Islet precursor cell (in vitro differentiated cells): Measurements from ENCODE around the gene MTX3.

Source experiments
- DNase-seq: peaks from one replicate; pipeline ENCODE4 v3.0.0-alpha.2; 2018

The MTX3 gene, protein sequence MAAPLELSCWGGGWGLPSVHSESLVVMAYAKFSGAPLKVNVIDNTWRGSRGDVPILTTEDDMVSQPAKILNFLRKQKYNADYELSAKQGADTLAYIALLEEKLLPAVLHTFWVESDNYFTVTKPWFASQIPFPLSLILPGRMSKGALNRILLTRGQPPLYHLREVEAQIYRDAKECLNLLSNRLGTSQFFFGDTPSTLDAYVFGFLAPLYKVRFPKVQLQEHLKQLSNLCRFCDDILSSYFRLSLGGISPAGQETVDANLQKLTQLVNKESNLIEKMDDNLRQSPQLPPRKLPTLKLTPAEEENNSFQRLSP

DNA sequence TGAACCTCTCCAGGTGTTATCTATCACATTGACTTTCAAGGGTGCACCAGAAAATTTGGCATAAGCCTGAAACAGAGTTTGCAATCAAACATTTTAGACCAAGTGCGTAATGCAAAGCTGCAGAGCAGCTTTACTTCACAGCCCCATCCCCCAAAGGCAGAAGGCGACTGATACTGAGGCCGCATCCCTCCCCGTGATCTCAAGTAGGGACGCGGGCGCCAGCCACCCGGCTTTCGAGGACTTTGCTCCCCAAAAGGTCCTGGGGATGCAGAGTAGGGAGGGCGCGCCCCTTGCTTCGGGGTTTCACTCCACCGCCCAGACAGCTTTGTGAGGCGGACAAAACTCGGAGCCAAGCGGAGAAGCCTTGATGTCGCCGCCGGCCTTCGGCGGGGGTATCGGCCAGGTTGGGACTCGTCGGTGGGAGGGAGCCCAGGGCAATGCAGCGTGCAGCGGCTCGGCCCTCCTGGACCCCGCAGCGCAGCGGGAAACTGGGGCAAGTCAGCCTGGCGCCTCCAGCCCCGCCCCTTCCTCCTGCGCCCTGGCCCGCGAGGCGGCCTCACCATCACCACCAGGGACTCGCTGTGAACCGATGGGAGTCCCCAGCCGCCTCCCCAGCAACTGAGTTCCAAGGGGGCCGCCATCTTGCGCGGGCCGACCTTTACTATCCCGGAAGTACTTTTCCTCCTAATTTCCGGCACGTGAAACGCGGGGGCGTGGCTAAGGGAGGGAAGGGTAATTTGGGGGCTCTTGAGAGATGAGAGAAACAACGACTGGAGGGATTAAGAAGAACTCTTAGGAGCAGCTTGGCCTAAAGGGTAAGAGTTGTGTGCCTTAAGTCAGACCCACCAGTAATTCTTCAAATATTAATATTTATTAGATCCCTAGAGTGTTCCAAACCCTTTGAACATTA lies at the start of gene MTX3:
MTX3 (minus strand) TSS at position 665 of the 910 bp plus-strand sequence; CDS start at position 641, 24 bp downstream.
- peak; percentile 93 for DNase-seq

DNA sequence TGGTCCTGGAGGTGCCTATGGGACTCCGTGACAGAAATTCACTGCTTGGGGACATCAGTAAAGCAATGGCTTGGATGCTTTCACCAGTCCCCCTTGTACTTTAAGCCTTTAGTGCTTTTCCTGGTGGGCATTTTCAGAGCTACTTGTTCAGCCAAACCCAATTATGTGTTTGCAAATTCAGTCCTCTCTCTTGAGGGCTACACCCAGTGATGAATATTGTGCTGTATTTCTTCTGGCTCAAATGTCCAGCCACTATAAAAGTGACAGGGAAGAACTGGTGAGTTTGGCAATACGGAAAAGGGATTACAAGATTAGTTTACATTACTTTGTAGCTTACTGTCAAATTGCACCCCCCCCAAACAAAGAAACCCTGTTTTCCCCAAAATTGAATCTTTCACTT lies 48.6 kb upstream of the MTX3 start:
- DNase-seq: no peak

DNA sequence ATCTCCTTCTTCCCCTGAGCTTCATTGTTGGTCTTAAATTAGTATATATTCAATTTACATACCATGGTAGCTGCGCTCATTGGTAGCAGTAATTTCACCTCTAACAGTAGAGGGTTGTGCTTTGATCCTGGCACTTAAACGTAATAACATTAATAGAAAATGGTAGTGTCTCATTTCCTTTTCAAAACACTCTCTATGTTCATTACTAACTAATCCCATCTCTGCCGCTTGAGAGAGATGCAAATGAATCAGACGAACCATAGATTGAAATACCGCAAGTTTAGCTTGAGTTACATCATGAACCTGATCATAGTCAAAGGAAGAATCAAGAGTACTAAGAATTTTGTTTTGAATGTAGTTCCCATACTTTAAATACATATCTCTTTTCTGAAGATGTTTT lies 46.3 kb upstream of the MTX3 start:
- no peak for DNase-seq

DNA sequence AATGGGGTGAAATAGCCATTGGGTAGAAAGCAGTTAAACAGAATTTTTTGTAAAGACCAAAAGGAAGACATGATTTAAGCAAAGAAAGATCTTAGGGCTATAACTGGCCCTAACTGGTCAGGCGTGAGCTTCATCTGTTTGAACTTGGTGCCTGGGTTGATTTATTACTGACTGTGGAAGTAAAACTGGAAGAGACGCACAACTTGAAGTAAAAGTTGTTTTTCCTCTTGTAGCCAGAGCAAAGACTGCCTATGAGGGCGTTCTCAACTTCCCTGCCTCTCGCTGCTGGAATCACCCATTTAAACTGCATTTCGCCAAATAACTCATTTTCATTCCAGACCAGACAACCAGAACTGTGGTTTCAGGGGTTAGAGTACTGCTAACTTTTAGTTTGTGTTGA lies 45.6 kb upstream of the MTX3 start:
- DNase-seq: no peak

DNA sequence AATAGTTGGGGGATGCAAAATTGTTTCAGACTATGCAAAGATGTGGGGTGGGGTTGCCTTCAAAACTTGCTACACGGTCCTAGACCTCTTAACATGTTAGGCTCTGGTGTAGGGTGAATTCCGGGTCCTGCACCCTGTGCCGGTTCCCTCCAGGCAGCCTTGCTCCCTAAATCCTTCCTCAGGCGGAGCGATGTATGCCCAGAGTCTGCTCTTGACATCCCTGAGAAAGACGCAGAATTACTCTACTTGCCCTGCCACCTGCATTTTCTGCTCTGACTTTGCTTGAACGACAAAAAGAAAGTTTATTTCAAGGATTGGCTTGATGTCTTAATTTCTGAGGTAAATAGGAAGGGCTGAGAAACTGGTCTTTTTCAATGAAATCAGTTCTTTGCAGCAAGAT lies 44.8 kb upstream of the MTX3 start:
- DNase-seq: no peak

DNA sequence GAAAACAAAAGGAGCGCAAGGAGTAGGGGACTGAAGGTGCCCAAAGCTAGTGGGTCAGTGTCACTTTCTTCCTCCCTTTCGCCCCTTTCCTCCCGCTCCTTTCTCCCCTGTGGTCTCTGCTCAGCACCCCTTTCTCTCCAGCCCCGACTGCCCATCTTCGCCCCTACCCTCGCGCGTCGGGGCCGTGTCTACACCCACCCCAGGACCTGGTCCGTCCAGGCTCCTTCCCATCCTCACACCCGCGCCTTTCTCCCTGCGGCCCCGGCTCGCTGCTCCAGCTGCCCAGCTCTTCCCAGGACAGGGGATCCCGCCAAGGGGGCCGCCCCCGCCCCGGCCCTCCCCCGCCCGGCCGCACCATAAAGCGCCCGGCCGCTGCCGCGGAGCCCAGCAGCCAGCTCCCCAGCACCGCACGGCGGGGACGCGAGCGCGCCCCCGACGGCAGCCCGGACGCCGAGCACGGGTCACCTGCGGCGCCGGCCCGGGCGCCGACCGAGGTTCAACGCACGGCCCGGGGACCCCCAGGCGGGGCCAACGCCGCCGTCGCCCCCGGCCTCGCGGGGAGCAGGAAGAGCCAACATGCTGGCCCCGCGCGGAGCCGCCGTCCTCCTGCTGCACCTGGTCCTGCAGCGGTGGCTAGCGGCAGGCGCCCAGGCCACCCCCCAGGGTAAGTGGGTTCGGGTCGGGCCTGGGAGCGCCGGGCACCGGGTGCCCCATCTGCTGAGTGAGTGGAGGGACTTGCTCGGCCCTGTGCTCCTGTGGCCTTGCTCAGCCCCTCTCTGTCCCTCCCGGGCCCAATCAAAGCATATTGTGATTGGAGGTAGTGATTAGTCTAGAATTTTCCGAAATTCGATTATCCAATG lies 44.1 kb upstream of the MTX3 start, which contains the start of gene THBS4:
THBS4 (plus strand) TSS at position 387 of the 860 bp plus-strand sequence; CDS start at position 577, 190 bp downstream.
- DNase-seq: no peak

DNA sequence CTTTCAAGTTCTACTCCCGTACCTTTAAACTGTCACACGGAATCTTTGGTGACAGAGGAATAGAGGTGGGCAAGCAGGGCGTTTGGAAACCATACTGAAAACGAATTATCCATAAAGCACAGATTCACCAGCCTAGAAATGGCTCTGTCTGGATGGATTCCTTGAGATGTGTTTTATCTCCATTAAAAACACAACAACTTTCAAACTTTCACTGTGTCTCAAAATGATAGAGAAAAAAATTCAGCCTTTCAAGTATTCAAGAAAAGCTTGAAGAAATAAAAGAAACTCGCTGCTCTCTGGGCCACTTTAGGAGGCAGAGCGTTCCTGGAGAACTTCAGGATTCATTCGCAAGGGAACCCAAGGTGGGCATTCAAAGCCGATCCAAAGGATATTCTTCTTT lies 43.5 kb upstream of the MTX3 start:
- no peak for DNase-seq

DNA sequence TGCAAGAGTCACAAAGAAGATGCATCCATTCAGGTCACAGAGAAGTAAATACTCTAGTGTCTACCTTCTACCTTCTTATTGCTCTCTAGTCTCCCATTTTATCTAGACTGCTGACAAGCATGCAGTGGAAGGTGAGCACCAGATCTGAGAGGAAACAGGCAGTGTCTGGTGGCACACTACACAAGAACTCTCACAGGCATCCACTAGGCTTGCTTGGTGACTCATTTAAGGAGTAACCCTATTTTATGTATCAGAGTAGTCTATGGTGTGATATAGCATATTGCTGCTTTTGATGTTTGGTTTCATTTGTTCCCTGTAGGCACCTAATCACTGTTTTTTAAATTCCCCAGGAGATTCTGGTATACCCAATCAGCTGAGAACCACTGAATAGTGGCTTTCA lies 42.5 kb upstream of the MTX3 start:
- DNase-seq: no peak

DNA sequence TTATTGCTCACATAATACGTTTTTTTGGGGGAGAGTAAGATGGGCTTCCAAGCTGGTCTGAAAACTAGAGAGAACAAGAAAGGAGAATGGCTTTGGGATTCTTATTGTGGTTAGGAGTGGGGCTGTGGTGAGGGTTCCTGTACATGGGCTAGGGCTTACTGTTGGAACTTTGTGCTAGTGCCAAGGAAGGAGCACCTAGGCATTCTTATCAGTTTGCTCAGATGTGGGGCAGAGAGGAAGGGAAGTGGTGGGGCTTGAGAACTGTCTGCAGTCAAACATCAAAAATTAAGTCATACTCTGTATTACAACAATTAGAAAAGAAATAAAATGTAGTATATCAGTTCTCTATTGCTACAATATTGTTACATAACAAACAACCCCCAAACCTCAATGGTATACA lies 40.0 kb upstream of the MTX3 start:
- DNase-seq: no peak

DNA sequence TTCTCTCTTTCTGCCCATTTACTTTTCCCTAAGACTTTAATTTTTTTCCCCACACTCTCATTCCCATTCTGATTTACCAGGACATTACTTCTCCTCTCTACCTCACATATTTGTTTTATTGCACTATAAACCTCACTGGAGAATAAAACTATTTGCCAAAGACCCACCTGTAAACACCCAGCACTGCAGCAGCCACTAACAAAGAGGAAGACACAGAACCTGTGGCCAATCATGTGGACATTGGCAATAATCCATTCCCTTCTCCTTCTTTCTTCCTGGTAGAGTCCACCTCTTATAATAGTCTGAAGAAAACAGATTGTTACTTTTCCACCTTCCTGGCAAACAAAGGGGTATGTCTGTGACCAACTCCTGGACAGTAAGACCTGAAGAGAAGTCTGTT lies 35.8 kb upstream of the MTX3 start:
- no peak for DNase-seq

DNA sequence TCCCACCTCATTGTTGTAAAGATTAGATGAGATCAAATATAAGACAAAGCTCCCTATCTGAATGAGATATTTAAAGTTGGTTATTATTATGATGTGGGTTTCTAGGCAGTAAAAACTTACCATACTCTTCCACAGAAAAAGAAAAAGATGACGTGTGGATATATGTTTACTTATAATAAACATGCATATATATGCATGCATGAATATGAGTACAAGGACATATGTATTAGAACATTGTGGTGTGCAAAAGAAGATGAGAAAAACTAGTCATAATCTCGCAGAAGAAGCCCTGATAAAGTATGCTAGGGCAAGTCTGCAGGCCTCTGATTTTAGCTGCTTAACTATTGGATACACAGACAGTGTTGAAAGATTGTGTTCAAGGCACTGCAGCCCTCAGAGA lies 34.0 kb upstream of the MTX3 start:
- DNase-seq: no peak

DNA sequence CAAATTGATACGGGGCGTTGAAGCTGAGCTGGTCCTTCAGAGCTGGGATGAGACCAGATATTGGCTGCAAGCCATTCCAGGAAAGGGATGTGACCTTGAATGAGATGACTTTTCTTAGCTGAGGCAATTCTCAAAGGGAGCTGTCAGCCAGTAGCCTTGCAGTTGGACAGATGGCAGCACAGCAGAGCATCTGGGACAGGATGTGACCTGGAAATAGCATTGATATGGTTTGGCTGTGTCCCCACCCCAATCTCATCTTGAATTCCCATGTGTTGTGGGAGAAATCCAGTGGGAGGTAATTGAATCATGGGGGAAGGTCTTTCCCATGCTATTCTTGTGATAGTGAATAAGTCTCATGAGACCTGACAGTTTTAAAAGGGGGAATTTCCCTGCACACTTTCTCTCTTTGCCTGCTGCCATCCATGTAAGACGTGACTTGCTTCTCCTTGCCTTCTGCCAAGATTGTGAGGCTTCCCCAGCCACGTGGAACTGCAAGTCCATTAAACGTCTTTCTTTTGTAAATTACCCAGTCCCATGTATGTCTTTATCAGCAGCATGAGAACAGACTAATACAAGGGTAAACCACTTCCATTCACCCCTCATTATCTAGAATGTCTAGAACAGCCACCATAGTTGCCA lies 19.8 kb upstream of the MTX3 start:
- no peak for DNase-seq

DNA sequence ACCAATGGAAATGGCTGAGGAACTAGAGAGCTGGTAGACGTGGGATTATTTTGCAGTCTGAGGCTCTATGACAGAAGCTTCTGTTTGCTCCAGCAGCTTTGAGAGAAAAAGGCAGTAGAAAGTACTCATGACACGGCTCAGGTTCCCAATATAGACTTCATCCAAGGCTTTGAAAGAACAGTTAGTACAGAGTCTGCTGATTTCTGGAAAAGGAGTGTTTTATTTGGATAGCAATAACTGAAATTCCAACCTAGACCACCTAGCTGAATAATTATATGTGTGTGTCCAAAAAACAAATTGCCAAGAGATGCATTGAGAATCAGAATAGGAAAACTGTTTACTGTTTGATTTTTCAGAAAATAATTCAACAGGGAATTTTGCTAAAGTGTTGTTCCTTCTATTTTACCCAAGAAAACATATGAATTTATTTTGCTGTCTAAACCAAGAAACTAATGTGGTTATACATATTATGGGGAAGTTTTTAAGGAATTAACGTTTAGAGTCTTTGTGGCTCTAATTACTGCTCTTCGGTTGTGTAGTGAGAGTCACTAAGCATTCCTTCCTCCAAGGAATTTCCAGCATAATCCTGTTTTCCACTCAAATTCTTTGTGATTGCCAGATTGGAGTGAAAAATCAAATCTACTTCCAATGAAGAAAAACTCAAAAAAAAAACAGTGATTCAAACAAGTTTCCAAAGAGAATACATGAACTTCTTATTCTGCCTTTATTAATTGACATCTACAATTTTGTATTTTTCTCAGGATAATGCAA lies 18.1 kb upstream of the MTX3 start:
- DNase-seq: no peak

DNA sequence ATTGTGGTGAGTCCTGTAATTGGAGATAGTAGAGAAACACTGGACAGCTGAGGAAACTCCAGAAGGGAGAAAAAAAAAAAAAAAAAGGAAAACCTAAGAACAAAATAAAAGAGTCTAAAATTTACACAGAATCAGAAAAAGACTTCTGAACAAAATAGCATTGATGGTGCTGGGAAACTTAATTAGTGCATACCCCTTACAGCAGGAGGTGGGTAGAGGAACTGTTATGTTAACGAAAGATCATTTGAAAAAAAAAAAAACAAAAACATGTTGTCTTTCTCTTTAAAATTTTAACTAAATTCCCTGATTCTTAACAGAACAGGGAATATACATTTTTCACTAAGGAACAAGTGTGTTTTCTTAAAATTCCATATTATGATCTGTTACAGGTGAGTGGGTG lies 11.6 kb upstream of the MTX3 start:
- no peak for DNase-seq

DNA sequence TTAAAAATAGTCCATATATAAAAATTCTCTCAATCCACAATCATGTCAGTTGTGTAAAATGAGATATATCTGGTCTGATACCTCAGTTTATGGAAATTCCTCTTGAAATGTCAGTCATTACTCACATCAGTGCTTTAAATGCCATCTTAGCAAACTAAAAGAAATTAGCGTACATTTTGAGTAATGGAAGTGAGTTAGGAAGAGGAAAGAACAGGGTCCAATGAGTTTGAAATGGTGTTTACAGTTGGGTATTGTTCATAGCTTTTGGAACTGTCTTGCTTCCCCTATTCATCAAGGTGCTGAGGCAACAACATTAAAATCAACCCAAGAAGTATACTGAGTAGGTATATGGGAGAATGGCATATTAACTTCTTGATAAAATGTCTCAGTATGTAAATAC lies 8.7 kb upstream of the MTX3 start:
- no peak for DNase-seq

DNA sequence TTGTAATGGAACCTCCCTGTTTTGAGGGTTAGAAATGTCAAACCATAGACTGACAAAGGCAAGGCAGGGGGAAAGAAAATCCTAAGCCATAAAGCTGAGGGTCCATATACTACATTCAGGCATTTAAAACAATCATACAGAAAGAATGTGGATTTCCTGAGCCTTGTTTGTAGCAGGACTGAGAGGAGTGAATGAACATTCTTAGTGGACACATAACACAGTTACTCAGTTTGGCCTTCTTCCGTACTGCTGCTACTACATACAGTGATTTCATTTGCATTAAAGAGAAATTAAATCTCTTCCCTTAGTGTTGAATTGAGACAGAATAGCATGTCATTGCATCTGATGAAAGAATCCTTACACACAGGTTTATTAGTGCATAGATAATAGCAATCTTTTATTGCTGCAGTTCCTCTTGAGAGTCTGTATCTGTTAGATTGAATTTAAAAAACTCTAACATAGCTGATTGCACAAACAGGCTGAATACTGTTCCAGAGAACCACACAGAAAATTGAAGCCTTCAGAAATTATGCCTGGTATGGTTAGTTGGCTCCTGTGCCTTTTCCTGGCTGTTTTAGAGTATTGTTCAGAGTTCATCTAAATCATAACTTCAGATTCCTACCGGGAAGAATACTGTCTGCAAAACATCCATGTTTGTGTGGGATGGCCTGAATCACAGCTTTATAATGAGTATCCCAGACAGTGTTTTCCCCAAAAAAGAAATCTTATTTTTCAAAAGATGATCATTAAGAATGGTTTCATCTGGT lies 2.0 kb upstream of the MTX3 start:
- no peak for DNase-seq

DNA sequence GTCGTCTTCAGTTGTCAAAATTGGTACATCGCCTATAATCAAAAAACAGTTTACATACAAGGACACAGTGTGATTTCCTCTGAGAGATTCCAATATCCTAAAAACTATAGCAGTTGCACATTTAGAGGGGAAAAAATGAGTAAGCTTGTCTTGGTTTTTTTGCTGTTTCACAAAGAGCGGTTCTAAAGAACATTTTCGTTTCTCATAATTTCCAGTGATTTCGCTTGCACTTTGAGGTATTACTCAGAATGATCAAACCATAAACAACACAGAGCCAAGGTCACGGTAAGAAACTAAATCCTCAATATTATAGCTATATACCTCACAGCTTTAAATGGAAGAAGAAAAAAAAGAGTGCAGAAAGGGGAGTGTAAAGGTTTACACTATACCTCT lies 861 bp downstream of the MTX3 start:
- no peak for DNase-seq

DNA sequence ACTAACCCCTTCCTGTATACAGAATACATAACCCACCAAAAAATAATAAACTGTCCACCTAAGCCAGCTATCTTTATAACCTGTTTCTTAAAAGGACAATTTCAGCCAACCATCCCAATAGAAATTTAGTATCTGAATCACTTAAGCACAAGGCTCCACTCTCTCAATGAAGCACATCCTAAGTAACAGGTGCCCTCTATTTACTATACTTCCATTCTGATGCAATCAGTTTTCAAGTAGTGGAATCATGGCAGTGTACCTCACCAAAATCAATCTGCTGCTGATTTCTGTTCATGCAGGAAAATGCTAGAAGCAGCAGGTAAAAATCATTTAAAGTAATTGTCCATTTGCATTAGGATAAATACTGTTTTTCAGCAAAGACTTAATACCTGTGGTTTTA lies 4.8 kb downstream of the MTX3 start:
- no peak for DNase-seq

DNA sequence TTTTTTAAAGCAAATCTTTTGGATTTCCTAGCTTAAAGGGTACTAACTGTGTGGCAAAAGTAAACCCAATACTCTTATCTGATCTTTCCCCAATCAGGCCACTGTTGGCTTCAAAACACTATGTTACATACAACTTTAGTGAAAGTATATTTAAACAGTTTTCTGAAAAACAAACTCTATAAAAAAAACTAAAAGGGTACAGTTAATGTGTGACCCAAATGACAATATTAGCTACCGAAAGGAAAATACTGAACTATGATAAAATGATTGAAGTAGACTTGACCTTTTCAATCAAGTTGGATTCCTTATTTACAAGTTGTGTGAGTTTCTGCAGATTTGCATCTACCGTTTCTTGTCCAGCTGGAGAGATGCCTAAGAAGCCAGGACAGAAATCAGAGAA lies 5.8 kb downstream of the MTX3 start:
- DNase-seq: no peak

DNA sequence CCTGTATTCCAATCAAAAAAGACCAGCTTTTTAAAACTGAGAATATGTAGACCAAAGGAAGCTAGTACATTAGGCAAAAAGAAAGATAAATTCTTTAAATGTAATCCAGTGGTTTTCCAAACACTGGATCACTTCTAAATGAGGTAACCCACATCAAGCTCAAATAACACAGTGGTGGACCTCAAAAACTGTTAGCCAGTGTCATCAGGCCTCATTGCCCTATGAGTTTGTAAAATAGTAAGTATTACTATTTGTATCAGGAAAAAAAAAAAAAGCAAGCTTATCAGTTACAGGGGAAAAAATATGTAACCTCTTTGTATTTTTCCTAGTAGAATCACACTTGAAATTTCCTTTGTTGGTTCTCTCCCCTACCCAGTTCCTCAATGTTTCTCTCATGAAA lies 6.7 kb downstream of the MTX3 start:
- DNase-seq: no peak

DNA sequence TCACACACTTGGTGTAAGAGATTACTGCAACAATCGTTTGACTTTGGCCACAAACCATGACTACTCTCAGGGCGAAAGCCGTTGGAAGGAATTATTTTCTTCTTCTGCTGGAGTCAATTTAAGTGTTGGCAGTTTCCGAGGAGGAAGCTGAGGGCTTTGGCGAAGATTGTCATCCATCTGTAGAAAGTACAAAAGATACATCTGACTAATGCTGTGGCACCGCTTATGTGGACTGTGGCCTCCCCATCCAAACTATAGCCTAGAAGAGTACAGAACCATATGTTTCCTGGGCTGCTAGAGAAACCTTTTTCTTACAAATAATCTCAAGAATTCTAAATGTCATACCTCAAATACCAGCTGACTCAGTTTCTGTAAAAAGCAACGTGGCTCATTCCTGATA lies 7.4 kb downstream of the MTX3 start:
- DNase-seq: no peak
